Ovary (tissue), 9 donors: ENCODE data around the gene WWOX. TPM values are rescaled to one million over a fixed set of nuclear protein-coding genes. Genes with fewer than 3 reads are reported as not detected.
A peak's percentile ranks its signal among the peaks of the same experiment; 100 is the strongest.
"Not testable (repeated sequence)": the region's sequence is repeated elsewhere in the genome, so short reads cannot be mapped to it uniquely, and the experiment has no call there.

Experiments used
- DNase-seq, 5 donors: peaks; one replicate each; pipeline ENCODE4 v3.0.0-alpha.2; 2019 to 2020
- H3K27ac ChIP-seq, 2 donors: fragments of 200-600 bp; one replicate each; pipeline versions ENCODE4 v1.5.1 to v1.8.0; 2019 to 2022
- H3K27me3 ChIP-seq: fragments of 200-600 bp; one replicate; pipeline ENCODE4 v1.8.0; 2022
- H3K36me3 ChIP-seq: fragments of 200-600 bp; sonication (generic); one replicate; pipeline ENCODE4 v1.5.1; 2019
- H3K4me1 ChIP-seq: one replicate; pipeline ENCODE4 v1.8.1; 2013; ENCODE audit warnings: mild to moderate bottlenecking, moderate library complexity; ENCODE audit not compliant: insufficient read depth
- H3K4me3 ChIP-seq: fragments of 200-600 bp; sonication (generic); one replicate; pipeline ENCODE4 v1.5.1; 2017
- H3K9me3 ChIP-seq, 2 donors: fragments of 200-600 bp in 1 of 2; sonication (generic) in 1 of 2; one replicate each; pipeline versions ENCODE4 v1.5.1 to v1.8.1; 2013 to 2019; ENCODE audit warnings: mild to moderate bottlenecking in 1 of 2, moderate library complexity in 1 of 2
- EP300 ChIP-seq: sonication (generic); formaldehyde crosslinking; IDR thresholded peaks from one replicate; pipeline ENCODE4 v1.6.1; 2017; ENCODE audit warnings: antibody characterized with exemption
- POLR2A ChIP-seq: fragments of 450-650 bp; IDR thresholded peaks from one replicate; pipeline ENCODE4 v1.6.1; 2017; ENCODE audit warnings: antibody characterized with exemption, mild to moderate bottlenecking, moderate library complexity
- WGBS, 3 donors: extraction: QIAGEN DNeasy Blood & Tissue Kit in 1 of 3; methylation state at CpG; one replicate each; pipeline versions ENCODE4 v1.1.5 to v1.1.7; 2013 to 2017; 5-methylcytosine and 5-hydroxymethylcytosine counted together
- intact Hi-C, 4 donors: fragments of 100-400 bp; cut with DNase I; formaldehyde crosslinking; loops; one replicate each; pipeline versions ENCODE4 v1.11.0 to v1.15.1; 2022 to 2023
- polyA plus RNA-seq, 2 donors: library from polyadenylated mRNA; stranded (reverse); fragments of 200-250 nt in 1 of 2; fragments of 350-450 nt in 1 of 2; fragmentation: Illumina TruSeq in 1 of 2; extraction: RNeasy Lipid Tissue Mini Kit (QIAGEN cat#74804) in 1 of 2; gene quantifications; one replicate each; pipeline ENCODE4 v1.2.3, GENCODE V29; 2013 to 2014
- total RNA-seq, 7 donors: library from RNA; depleted of rRNA in 2 of 7; stranded (reverse); fragments of >200 nt in 2 of 7; fragmentation: NEBNext Ultra II Directional in 3 of 7; extraction: Animal tissue kit (Norgen Biotek cat#: 25700) in 3 of 7; gene quantifications; one replicate each; pipeline versions ENCODE4 v1.1.0 to v1.2.4, GENCODE V29; 2016 to 2023
- TF ChIP-seq, protein P1 (sequence below), 3 donors: fragments of 450-650 bp in 2 of 3; fragments of 200-600 bp in 1 of 3; IDR thresholded peaks; one replicate each; pipeline versions ENCODE4 v1.5.1 to v1.8.0; 2016 to 2022; ENCODE audit warnings: antibody characterized with exemption in 3 of 3, mild to moderate bottlenecking in 1 of 3
- donor health status: DM: no; HTN: no; CAD: no; lungs with moderate emphysema.
- donor health status: DM: no; HTN: no; CAD: no.
- donor health status: Bipolar disorder and iron deficiency.
- donor health status: DM: yes; HTN: yes; CAD: no.
- donor health status: DM: no; HTN: no; CAD: no.
- donor health status: DM: yes; HTN: yes; CAD: no.

WWOX gene
- total and polyA plus RNA-seq, 9 donors, result 11.0 to 40.5 (median 25.2) TPM

DNA sequence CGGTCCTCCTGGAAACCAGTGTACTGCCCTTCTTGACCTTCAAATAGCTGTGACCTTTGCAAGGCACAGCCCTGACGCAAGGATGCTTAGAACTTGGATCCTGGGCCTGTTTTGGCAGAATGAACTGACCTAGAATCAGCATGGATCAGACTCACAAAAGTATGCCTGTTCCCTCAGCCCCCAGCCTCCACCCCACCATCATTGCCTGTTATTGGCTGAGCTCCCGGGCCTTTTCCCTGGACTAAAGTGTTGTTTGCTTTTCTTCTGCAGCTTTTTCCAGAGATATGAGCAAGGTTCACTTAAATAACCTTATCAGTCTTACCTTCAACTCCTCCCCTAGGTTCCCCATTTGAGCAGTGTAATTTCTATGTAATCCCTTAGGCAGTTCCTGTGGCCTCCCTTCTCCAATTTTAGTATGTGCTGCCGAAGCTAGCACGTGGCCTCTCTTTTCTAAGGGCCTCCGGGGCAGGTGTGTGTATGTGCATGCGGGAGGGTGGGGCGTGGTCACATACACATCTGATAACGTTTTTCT lies 1153.7 kb downstream of the WWOX start:
- 8 to 26% (median 15%) methylated on average over 9 of the region's 9 CpGs for WGBS, 3 donors
- TF ChIP-seq POLR2A (no peak), EP300 (no peak)
- TF ChIP-seq, protein P1, sequence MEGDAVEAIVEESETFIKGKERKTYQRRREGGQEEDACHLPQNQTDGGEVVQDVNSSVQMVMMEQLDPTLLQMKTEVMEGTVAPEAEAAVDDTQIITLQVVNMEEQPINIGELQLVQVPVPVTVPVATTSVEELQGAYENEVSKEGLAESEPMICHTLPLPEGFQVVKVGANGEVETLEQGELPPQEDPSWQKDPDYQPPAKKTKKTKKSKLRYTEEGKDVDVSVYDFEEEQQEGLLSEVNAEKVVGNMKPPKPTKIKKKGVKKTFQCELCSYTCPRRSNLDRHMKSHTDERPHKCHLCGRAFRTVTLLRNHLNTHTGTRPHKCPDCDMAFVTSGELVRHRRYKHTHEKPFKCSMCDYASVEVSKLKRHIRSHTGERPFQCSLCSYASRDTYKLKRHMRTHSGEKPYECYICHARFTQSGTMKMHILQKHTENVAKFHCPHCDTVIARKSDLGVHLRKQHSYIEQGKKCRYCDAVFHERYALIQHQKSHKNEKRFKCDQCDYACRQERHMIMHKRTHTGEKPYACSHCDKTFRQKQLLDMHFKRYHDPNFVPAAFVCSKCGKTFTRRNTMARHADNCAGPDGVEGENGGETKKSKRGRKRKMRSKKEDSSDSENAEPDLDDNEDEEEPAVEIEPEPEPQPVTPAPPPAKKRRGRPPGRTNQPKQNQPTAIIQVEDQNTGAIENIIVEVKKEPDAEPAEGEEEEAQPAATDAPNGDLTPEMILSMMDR (IDR thresholded peaks at IDR 0.05), result no peak
- Histone ChIP-seq H3K4me3 (no peak overlapping the region), H3K36me3 (no peaks in the 10 kb centered on the region), H3K27ac (peak overlapping the region in 1 of 2 donors; percentile 47), H3K4me1 (peaks cover 3% of the 10 kb centered on the region), H3K9me3 (no peaks in the 10 kb centered on the region), H3K27me3 (no peaks in the 10 kb centered on the region)
- DNase-seq, result peak; percentile 76 to 90 (median 85)
- intact Hi-C loops, result no loop called here

DNA sequence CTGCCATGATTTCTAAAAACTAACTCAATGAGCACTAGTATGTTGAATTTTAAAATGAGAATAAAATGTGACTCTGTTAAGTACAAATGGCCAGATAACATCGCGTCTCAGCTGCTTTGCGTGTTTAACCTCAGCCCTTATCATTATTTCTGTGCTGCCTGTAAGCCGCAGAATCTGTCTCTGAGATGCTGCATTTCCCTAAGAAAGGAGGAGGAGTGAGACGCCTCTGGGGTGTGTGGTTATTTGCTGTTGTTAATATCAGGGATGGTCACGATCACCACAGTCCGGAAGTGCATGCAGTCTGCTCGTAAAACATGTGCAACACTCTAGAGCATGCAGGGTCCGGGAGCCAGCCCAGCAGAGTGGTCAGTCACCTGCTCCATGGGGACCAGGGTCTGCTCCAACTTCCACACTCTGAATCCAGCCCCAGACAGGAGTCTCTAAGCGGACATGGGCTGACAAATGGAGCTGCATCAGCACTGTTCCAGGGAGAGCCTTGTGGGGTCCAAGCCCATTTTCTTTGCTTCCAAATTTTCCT lies 1158.6 kb downstream of the WWOX start:
- Histone ChIP-seq H3K27me3 (no peaks in the 10 kb centered on the region), H3K27ac (no peak overlapping the region), H3K9me3 (no peaks in the 10 kb centered on the region), H3K4me3 (no peak overlapping the region), H3K36me3 (no peaks in the 10 kb centered on the region), H3K4me1 (peaks cover 3% of the 10 kb centered on the region)
- intact Hi-C loops, result no loop called here
- 50 to 59% (median 53%) methylated on average over 10 of the region's 10 CpGs for WGBS, 3 donors
- DNase-seq, result no peak
- no peak for TF ChIP-seq POLR2A
- TF ChIP-seq EP300, result no peak
- TF ChIP-seq, protein P1 (IDR thresholded peaks at IDR 0.05), result no peak

DNA sequence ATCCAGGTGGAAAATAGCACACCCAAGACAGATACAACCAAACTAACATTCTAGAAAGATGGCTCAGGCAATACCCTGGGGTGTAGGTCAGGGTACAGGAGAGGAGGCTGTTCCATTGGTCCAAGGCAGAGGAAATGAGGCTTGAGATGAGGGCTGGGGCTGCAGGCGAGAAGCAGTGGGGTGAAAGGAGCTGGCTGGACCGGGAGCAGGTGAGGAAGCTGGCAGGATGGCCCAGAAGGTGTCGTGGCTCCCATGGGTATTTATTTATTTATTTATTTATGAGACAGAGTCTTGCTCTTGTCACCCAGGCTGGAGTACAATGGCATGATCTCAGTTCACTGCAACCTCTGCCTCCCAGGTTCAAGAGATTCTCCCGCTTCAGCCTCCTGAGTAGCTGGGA lies 1161.4 kb downstream of the WWOX start:
- H3K4me1 ChIP-seq, intact Hi-C loops, H3K27me3 ChIP-seq, H3K27ac ChIP-seq, DNase-seq, H3K4me3 ChIP-seq, H3K9me3 ChIP-seq, H3K36me3 ChIP-seq: not testable (repeated sequence)
- 91 to 95% (median 95%) methylated on average over 4 of the region's 4 CpGs for WGBS, 3 donors

DNA sequence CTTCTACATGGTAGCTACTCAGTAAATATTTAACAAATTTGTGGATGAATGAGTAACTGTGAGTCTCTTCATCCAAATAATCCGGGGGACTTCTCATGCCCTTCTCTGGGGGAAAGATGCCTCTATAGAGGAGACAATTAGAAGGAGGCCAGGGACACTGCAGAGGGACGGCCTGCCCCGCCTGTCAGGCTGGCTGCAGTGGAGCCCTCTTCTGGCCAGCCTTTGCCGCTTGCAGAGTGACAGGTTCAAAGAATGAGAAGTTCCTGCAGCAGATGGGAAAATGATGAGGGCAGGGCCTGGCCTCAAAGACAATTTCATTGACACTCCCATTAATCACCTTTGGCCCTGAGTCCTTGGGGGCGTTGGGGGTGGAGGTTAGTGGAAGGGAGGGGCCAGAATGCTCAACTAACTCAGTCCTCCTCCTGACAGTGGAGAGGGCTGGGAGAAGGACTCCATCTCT lies 1162.1 kb downstream of the WWOX start:
- WGBS, 3 donors, result 67 to 71% (median 68%) methylated on average over 5 of the region's 5 CpGs

More for the DNA sequence above, 1162.1 kb downstream of the WWOX start:
- no peak overlapping the region for H3K4me3 ChIP-seq
- H3K36me3 ChIP-seq, result no peaks in the 10 kb centered on the region
- no peak overlapping the region for H3K27ac ChIP-seq
- peak in 1 of 5 donors; percentile 46 for DNase-seq
- H3K9me3 ChIP-seq, result no peaks in the 10 kb centered on the region
- no peak for TF ChIP-seq EP300
- TF ChIP-seq POLR2A, result no peak
- TF ChIP-seq, protein P1 (IDR thresholded peaks at IDR 0.05), result no peak
- peaks cover 1% of the 10 kb centered on the region for H3K4me1 ChIP-seq
- H3K27me3 ChIP-seq, result no peaks in the 10 kb centered on the region
- intact Hi-C loops, result no loop called here
